HG03439 (cell line): Measurements from ENCODE around the gene CD74.
"Not testable (repeated sequence)": the region's sequence is repeated elsewhere in the genome, so short reads cannot be mapped to it uniquely, and the experiment has no call there.

Source experiments
- ATAC-seq: cut with Tn5 transposase; IDR thresholded peaks from one replicate; pipeline ENCODE4 v1.9.1; 2021; ENCODE audit warnings: mild to moderate bottlenecking, moderate library complexity; ENCODE audit not compliant: unreplicated experiment

CD74 gene

GRCh38 chr5:150441813-150442698 lies 29.3 kb upstream of the CD74 start:
- ATAC-seq = no peak

GRCh38 chr5:150440948-150441812 lies 28.5 kb upstream of the CD74 start:
- no peak for ATAC-seq

GRCh38 chr5:150438873-150439546 lies 26.3 kb upstream of the CD74 start:
- ATAC-seq = no peak

GRCh38 chr5:150436141-150436680 lies 23.5 kb upstream of the CD74 start:
- peak; percentile 94 for ATAC-seq

GRCh38 chr5:150434464-150434863 lies 21.8 kb upstream of the CD74 start:
- ATAC-seq = no peak

GRCh38 chr5:150431574-150431973 lies 18.9 kb upstream of the CD74 start:
- no peak for ATAC-seq

- no peak for ATAC-seq
Observed at GRCh38 chr5:150431048-150431447, 18.3 kb upstream of the CD74 start.

GRCh38 chr5:150429410-150429873 lies 16.7 kb upstream of the CD74 start:
- ATAC-seq = no peak

GRCh38 chr5:150428978-150429377 lies 16.3 kb upstream of the CD74 start:
- ATAC-seq = no peak

- no peak for ATAC-seq
Observed at GRCh38 chr5:150428106-150428876, 15.6 kb upstream of the CD74 start.

- ATAC-seq = not testable (repeated sequence)
Observed at GRCh38 chr5:150426165-150426564, 13.5 kb upstream of the CD74 start.

- ATAC-seq = no peak
Observed at GRCh38 chr5:150422758-150423157, 10.0 kb upstream of the CD74 start.

- no peak for ATAC-seq
Observed at GRCh38 chr5:150422075-150422474, 9.4 kb upstream of the CD74 start.

- ATAC-seq = peak; percentile 37
Observed at GRCh38 chr5:150419630-150420270, 7.0 kb upstream of the CD74 start.

- ATAC-seq = not testable (repeated sequence)
Observed at GRCh38 chr5:150413902-150414790, 1.4 kb upstream of the CD74 start.

GRCh38 chr5:150413176-150413901 lies 629 bp upstream of the CD74 start:
- ATAC-seq = no peak

- ATAC-seq = no peak
Observed at GRCh38 chr5:150411245-150411979, 1.3 kb downstream of the CD74 start.
